Measurements from ENCODE around the gene GATD1. TPM values are rescaled to one million over a fixed set of nuclear protein-coding genes. Genes with fewer than 3 reads are reported as not detected.

Gene GATD1
- total and polyA plus RNA-seq, 3 donors from 2014 or later, result 64.3 to 84.2 (median 80.9) TPM

DNA sequence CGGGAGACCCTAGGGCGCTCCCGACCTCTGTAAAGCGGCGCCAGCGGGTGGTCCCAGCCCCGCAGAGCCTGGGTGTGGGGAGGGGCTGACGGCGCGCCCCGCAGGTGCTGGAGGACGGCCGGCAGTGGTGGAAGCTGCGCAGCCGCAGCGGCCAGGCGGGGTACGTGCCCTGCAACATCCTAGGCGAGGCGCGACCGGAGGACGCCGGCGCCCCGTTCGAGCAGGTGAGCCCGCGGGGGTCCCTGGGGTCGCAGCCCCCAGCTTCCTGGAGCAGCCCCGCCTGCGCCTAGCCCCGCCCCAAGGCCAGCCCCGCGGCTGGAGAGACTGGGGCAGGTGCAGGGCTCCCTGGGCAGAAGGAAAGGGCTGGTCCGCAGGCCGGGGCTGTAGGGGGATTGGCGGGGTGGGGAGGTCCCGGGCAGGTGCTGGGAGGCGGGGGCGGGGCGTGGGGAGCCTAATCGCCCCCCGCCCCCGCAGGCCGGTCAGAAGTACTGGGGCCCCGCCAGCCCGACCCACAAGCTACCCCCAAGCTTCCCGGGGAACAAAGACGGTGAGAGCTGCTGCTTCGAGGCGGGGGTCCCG, 51.6 kb downstream of the GATD1 start:
- H3K4me3 ChIP-seq, result peak overlapping the region in 1 of 2 donors; percentile 4
- H3K36me3 ChIP-seq (ENCODE audit: low read depth, missing control alignments), result no peaks in the 10 kb centered on the region
- intact Hi-C loops (cut with DNase I; ENCODE audit: low total_unique reads), result loop anchor here (10.0 kb wide), 1 partner anchor 171 kb away; no protein-coding TSS in a partner anchor
- no peak for TF ChIP-seq POLR2A (IDR thresholded peaks at IDR 0.05)
- TF ChIP-seq, protein P1, sequence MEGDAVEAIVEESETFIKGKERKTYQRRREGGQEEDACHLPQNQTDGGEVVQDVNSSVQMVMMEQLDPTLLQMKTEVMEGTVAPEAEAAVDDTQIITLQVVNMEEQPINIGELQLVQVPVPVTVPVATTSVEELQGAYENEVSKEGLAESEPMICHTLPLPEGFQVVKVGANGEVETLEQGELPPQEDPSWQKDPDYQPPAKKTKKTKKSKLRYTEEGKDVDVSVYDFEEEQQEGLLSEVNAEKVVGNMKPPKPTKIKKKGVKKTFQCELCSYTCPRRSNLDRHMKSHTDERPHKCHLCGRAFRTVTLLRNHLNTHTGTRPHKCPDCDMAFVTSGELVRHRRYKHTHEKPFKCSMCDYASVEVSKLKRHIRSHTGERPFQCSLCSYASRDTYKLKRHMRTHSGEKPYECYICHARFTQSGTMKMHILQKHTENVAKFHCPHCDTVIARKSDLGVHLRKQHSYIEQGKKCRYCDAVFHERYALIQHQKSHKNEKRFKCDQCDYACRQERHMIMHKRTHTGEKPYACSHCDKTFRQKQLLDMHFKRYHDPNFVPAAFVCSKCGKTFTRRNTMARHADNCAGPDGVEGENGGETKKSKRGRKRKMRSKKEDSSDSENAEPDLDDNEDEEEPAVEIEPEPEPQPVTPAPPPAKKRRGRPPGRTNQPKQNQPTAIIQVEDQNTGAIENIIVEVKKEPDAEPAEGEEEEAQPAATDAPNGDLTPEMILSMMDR (IDR thresholded peaks at IDR 0.05), result no peak
- peak overlapping the region in 1 of 2 donors; percentile 83 for H3K27ac ChIP-seq
- DNase-seq, result no peak
- H3K9me3 ChIP-seq, result no peaks in the 10 kb centered on the region
- WGBS, 2 donors, result 11 to 15% methylated on average over 6 to 29 of the region's 53 CpGs
- peaks cover 45% of the 10 kb centered on the region for H3K4me1 ChIP-seq
- no peaks in the 10 kb centered on the region for H3K27me3 ChIP-seq

DNA sequence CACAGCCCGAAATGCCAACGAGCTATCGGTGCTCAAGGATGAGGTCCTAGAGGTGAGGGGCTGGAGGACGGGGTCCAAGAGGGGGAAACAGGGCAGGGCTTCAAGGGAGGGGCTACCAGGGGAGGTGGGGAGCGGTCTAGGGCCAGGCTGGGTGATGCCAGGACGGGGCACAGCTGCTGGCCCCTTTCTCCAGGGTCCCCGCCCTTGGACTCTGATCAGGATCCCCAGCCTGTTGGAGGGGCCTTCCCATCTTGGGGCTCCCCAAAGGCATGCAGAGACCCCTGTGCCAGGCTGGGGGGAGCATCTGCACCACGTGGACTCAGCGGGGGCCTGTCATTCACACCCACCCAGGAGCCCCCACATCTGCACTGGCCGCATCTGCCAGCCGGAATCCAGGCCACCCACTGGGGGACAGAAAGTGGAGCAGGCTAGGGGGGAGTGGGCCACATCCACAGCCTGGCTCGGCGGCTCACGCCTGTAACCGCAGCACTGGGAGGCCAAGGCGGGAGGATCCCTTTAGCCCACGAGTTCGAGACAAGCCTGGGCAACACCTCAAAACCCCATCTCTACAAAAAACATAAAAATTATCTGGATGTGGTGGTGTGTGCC, 52.4 kb downstream of the GATD1 start:
- Histone ChIP-seq H3K27ac (no peak overlapping the region), H3K9me3 (no peaks in the 10 kb centered on the region), H3K4me3 (no peak overlapping the region), H3K4me1 (peaks cover 47% of the 10 kb centered on the region), H3K27me3 (no peaks in the 10 kb centered on the region), H3K36me3 (ENCODE audit: low read depth, missing control alignments) (no peaks in the 10 kb centered on the region)
- no peak for TF ChIP-seq POLR2A (IDR thresholded peaks at IDR 0.05)
- 68 to 73% methylated on average over 17 to 18 of the region's 18 CpGs for WGBS, 2 donors
- no peak for DNase-seq
- intact Hi-C loops (cut with DNase I; ENCODE audit: low total_unique reads), result loop anchor here (10.0 kb wide), 1 partner anchor 170 kb away; no protein-coding TSS in a partner anchor

DNA sequence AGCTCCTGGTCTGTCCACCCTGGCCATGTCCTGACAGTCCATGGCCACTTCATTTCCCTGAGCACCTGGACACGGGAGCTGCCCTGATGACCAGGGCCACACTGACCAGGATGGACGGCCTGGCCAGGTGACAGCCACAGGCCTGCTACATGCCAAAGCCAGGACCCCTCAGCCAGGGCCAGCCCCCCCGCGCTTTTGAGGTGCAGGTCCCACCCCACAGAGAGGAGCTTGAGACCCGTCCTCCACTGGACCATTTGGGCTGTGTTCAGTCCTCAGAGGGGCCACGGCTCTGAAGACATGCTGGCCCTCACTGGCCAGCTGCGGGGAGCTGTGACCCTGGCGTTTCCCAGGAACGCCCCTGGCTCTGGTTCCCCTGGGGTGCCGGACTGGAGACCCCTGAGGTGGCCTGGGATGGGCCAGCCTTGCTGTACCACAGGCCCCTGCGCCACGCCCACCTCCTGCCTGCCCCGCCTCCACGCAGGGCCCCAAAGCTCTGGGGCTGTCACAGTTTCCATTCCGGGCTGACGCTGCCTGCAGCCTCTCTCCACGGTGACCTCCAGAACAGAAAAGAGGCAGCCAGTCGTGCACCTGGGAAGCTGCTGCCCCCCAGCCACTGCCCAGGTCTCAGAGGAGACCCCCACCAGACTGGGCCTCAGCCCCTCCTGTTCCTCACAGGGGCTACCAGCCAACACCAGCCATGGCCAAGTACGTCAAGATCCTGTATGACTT, 53.1 kb downstream of the GATD1 start:
- 81 to 86% methylated on average over 10 to 19 of the region's 19 CpGs for WGBS, 2 donors
- Histone ChIP-seq H3K27ac (no peak overlapping the region), H3K9me3 (no peaks in the 10 kb centered on the region), H3K4me3 (no peak overlapping the region), H3K4me1 (peaks cover 40% of the 10 kb centered on the region), H3K27me3 (no peaks in the 10 kb centered on the region), H3K36me3 (ENCODE audit: low read depth, missing control alignments) (no peaks in the 10 kb centered on the region)
- no peak for TF ChIP-seq POLR2A (IDR thresholded peaks at IDR 0.05)
- TF ChIP-seq, protein P1 (IDR thresholded peaks at IDR 0.05), result no peak
- DNase-seq, result no peak
- intact Hi-C loops (cut with DNase I; ENCODE audit: low total_unique reads), result loop anchor here (10.0 kb wide), 1 partner anchor 169 kb away; no protein-coding TSS in a partner anchor

DNA sequence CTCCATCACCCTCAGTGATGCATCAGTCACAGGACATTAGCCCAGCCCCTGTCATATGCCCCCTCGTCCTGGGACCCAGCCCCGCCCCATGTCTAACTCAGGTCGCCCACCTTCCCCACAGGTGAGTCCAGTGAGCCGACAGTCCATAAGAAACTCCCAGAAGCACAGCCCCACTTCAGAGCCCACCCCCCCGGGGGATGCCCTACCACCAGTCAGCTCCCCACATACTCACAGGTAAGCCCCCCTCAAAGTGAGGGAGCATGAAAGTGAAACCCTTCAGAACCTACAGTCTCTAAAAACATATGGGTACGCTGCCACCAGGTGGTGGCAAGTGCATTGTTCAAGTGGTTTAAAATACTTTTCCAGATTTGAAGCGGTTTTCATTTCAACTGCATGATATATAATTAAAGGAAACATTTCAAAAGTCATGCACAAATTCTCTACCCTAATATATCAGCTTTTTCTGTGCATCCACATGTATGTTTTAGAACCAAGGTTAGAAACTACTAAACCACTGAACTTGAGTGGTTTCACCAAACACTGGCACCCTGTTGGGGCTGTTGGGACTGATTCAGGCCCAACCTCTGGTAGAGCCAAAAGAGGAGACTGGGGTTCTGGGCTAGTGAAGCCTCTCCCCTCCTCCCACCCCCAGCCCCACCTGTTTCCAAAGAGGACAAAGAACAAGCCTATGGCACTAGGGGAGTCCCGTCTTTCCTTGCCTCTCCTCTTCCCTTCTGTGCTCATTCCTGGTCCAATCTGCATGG, 54.0 kb downstream of the GATD1 start:
- Histone ChIP-seq H3K9me3 (no peaks in the 10 kb centered on the region), H3K27me3 (no peaks in the 10 kb centered on the region), H3K4me3 (no peak overlapping the region), H3K36me3 (ENCODE audit: low read depth, missing control alignments) (no peaks in the 10 kb centered on the region), H3K4me1 (peaks cover 34% of the 10 kb centered on the region), H3K27ac (no peak overlapping the region)
- peak; percentile 62 for DNase-seq
- 45 to 50% methylated on average over 3 to 8 of the region's 8 CpGs for WGBS, 2 donors
- intact Hi-C loops (cut with DNase I; ENCODE audit: low total_unique reads), result loop anchor here (10.0 kb wide), 1 partner anchor 169 kb away; no protein-coding TSS in a partner anchor
- TF ChIP-seq, protein P1 (IDR thresholded peaks at IDR 0.05), result peak; percentile 62 to 87 (median 75)
- TF ChIP-seq POLR2A (IDR thresholded peaks at IDR 0.05), result no peak

All from testis (tissue), 3 donors.